HepG2 (cell line): ENCODE data around the gene AXIN1. TPM values are rescaled to one million over a fixed set of nuclear protein-coding genes. Genes with fewer than 3 reads are reported as not detected.

Source experiments
- ATAC-seq: fragments of 200-7000 bp; cut with Tn5 transposase; 3 replicates; pipeline ENCODE4 v1.9.1; 2020; ENCODE audit warnings: mild to moderate bottlenecking, moderate library complexity
- BruUV-seq: library from RNA; stranded (reverse); fragments of 400-500 nt; replicated peaks from 2 replicates; lab custom pipeline; 2021; lab: Mats Ljungman, UMichigan
- CTCF ChIA-PET: fragments of 300-600 bp; formaldehyde crosslinking; extraction: SDS; loops from one replicate; lab custom pipeline; 2021; ENCODE audit warnings: low total read pairs, inconsistent platforms, low intra/inter-chr PET ratio; lab: Yijun Ruan, JAX
- POLR2A ChIA-PET: fragments of 350-600 bp; sonication (Branson Sonifier 250); formaldehyde crosslinking; loops from one replicate; lab custom pipeline; 2020; ENCODE audit warnings: antibody characterized with exemption, inconsistent platforms; lab: Yijun Ruan, JAX
- DNase-seq: peaks from one replicate; pipeline ENCODE4 v3.0.0-alpha.2; 2015; ENCODE audit warnings: low spot score
- FAIRE-seq: peaks from 3 replicates; lab custom pipeline; 2011; peaks lifted over from hg19 to GRCh38; lab: Jason Lieb, UNC
- H2AFZ ChIP-seq: one replicate; pipeline ENCODE4 v1.6.1; 2011; ENCODE audit warnings: low read length, inconsistent platforms
- H3K27ac ChIP-seq: fragments of 300-600 bp; 3 replicates; pipeline ENCODE4 v1.8.0; 2011; ENCODE audit warnings: mixed run types, mild to moderate bottlenecking, mixed read lengths, low read length, inconsistent platforms; ENCODE audit not compliant: insufficient read depth; ENCODE audit errors: extremely low read length
- H3K27me3 ChIP-seq, 2 experiments: fragments of 200-600 bp in 1 of 2; 2 replicates in 1 of 2; 3 replicates in 1 of 2; pipeline versions ENCODE4 v1.6.0 to v1.8.0; 2011; ENCODE audit warnings: low read length in 2 of 2, mild to moderate bottlenecking in 2 of 2, moderate library complexity in 2 of 2, inconsistent platforms in 1 of 2; ENCODE audit not compliant: insufficient read depth in 2 of 2, control insufficient read depth in 1 of 2
- H3K36me3 ChIP-seq, 2 experiments: fragments of 200-600 bp in 1 of 2; replicated peaks in 1 of 2; 2 replicates in 1 of 2; 3 replicates in 1 of 2; pipeline versions ENCODE4 v1.5.1 to v1.8.0; 2011; ENCODE audit warnings: low read length in 2 of 2, inconsistent platforms in 1 of 2; ENCODE audit not compliant: insufficient read depth in 2 of 2, control insufficient read depth in 1 of 2
- H3K4me1 ChIP-seq: 2 replicates; pipeline ENCODE4 v1.5.1; 2012; ENCODE audit warnings: low read length, inconsistent platforms; ENCODE audit not compliant: insufficient read depth
- H3K4me2 ChIP-seq: 2 replicates; pipeline ENCODE4 v1.6.0; 2011; ENCODE audit warnings: low read depth, low read length, inconsistent platforms
- H3K4me3 ChIP-seq, 3 experiments: fragments of 200-600 bp in 1 of 3; sonication (generic), shearing (Covaris generic) in 1 of 3; replicated peaks in 1 of 3; 2 replicates each; pipeline ENCODE4 v1.5.1; 2011 to 2016; ENCODE audit warnings: low read length in 3 of 3, inconsistent platforms in 2 of 3, low read depth in 2 of 3, mild to moderate bottlenecking in 2 of 3, control low read depth in 1 of 3, mixed read lengths in 1 of 3; ENCODE audit not compliant: insufficient read depth in 1 of 3
- H3K79me2 ChIP-seq: one replicate; pipeline ENCODE4 v1.6.1; 2011; ENCODE audit warnings: low read length, inconsistent platforms; ENCODE audit not compliant: insufficient read depth
- H3K9ac ChIP-seq: 2 replicates; pipeline ENCODE4 v1.6.0; 2011; ENCODE audit warnings: mild to moderate bottlenecking, low read depth, low read length, inconsistent platforms; ENCODE audit not compliant: insufficient read depth
- H3K9me3 ChIP-seq: 2 replicates; pipeline ENCODE4 v1.5.1; 2012; ENCODE audit warnings: mild to moderate bottlenecking, low read length
- H4K20me1 ChIP-seq: 2 replicates; pipeline ENCODE4 v1.6.0; 2011; ENCODE audit warnings: inconsistent platforms, mild to moderate bottlenecking, low read length, moderate library complexity; ENCODE audit not compliant: insufficient read depth
- AHR ChIP-seq: IDR thresholded peaks from 2 replicates; pipeline ENCODE4 v1.6.1; 2018; ENCODE audit warnings: missing genetic modification reagents, missing compliant biosample characterization
- CHD4 ChIP-seq: fragments of 200-600 bp; sonication (generic); IDR thresholded peaks from 2 replicates; pipeline ENCODE4 v1.7.0; 2017; ENCODE audit warnings: mild to moderate bottlenecking, low read length, borderline replicate concordance
- GABPA ChIP-seq, 2 experiments: IDR thresholded peaks; 2 replicates each; pipeline ENCODE4 v1.6.1; 2011 to 2016; ENCODE audit warnings: low read depth in 2 of 2, low read length in 1 of 2, missing biosample characterization in 1 of 2, missing genetic modification characterization in 1 of 2
- KDM2A ChIP-seq: sonication (generic); formaldehyde crosslinking; IDR thresholded peaks from 2 replicates; pipeline ENCODE4 v1.4.0; 2020; ENCODE audit warnings: low read depth, missing genetic modification reagents, borderline replicate concordance
- MAX ChIP-seq: IDR thresholded peaks from 2 replicates; pipeline ENCODE4 v1.6.1; 2012; ENCODE audit warnings: inconsistent platforms
- MTERF4 ChIP-seq: sonication (generic); formaldehyde crosslinking; IDR thresholded peaks from 2 replicates; pipeline ENCODE4 v1.8.0; 2023; ENCODE audit warnings: mild to moderate bottlenecking, missing genetic modification reagents
- NCOA2 ChIP-seq: sonication (generic); formaldehyde crosslinking; IDR thresholded peaks from 2 replicates; pipeline ENCODE4 v1.8.0; 2022; ENCODE audit warnings: inconsistent platforms
- PAX8 ChIP-seq: sonication (generic); formaldehyde crosslinking; IDR thresholded peaks from 2 replicates; pipeline ENCODE4 v1.8.0; 2022; ENCODE audit warnings: mild to moderate bottlenecking, missing genetic modification reagents, borderline replicate concordance
- PHF20 ChIP-seq: sonication (generic); formaldehyde crosslinking; IDR thresholded peaks from 2 replicates; pipeline ENCODE4 v1.5.0; 2020; ENCODE audit warnings: mild to moderate bottlenecking, missing genetic modification reagents
- PITX1 ChIP-seq: sonication (generic); formaldehyde crosslinking; IDR thresholded peaks from 2 replicates; pipeline ENCODE4 v1.5.1; 2020; ENCODE audit warnings: mild to moderate bottlenecking, missing genetic modification reagents
- SALL1 ChIP-seq: sonication (generic); formaldehyde crosslinking; IDR thresholded peaks from 2 replicates; pipeline ENCODE4 v1.8.0; 2022; ENCODE audit warnings: mild to moderate bottlenecking, missing genetic modification reagents
- SAP130 ChIP-seq: IDR thresholded peaks from 2 replicates; pipeline ENCODE4 v1.6.1; 2016; ENCODE audit warnings: low read depth
- SP5 ChIP-seq: IDR thresholded peaks from 2 replicates; pipeline ENCODE4 v1.6.1; 2016; ENCODE audit warnings: low read depth, borderline replicate concordance
- SYNCRIP ChIP-seq: fragments of 200-400 bp; formaldehyde crosslinking; IDR thresholded peaks from 2 replicates; pipeline ENCODE4 v1.6.1; 2018; ENCODE audit warnings: mild to moderate bottlenecking, low read depth, low read length; ENCODE audit not compliant: insufficient read depth
- ZBTB7B ChIP-seq: sonication (generic); formaldehyde crosslinking; IDR thresholded peaks from 2 replicates; pipeline ENCODE4 v1.4.0; 2020; ENCODE audit warnings: missing genetic modification reagents
- ZMYM2 ChIP-seq: sonication (generic); formaldehyde crosslinking; IDR thresholded peaks from 2 replicates; pipeline ENCODE4 v1.8.0; 2022; ENCODE audit warnings: mild to moderate bottlenecking, missing genetic modification reagents
- ZNF3 ChIP-seq: IDR thresholded peaks from 2 replicates; pipeline ENCODE4 v1.7.0; 2017; ENCODE audit warnings: inconsistent platforms
- ZNF512B ChIP-seq: sonication (generic); formaldehyde crosslinking; IDR thresholded peaks from 2 replicates; pipeline ENCODE4 v1.5.1; 2020; ENCODE audit warnings: missing genetic modification reagents, mild to moderate bottlenecking, borderline replicate concordance
- ZNF800 ChIP-seq: sonication (generic); formaldehyde crosslinking; IDR thresholded peaks from 2 replicates; pipeline ENCODE4 v1.4.0; 2020; ENCODE audit warnings: missing genetic modification reagents
- WGBS: methylation state at CpG from one replicate; pipeline ENCODE4 v1.1.6; 2017; ENCODE audit warnings: low lambda C conversion rate; 5-methylcytosine and 5-hydroxymethylcytosine counted together
- in situ Hi-C: cut with HindIII; loops from 2 replicates; pipeline ENCODE4 v1.10.0; 2017; ENCODE audit warnings: low pct_unique_long_range_greater_than_20kb; ENCODE audit not compliant: extremely low pct_ligation_motif_present
- intact Hi-C: fragments of 100-400 bp; cut with micrococcal nuclease; formaldehyde crosslinking; loops from one replicate; pipeline ENCODE4 v1.10.0; 2022; ENCODE audit not compliant: unreplicated experiment
- polyA plus RNA-seq, 8 experiments: library from polyadenylated mRNA; depleted of rRNA in 3 of 8; stranded (reverse) in 7 of 8; unstranded in 1 of 8; fragments of >200 nt; fragmentation: Illumina TruSeq in 4 of 8; extraction: Trizol in 4 of 8; gene quantifications; 2 replicates each; pipeline versions ENCODE4 v1.2.1 to v1.2.3, GENCODE V29; 2011 to 2016; ENCODE audit warnings: low read depth in 4 of 8, missing spikeins in 1 of 8, mixed read lengths in 1 of 8; ENCODE audit not compliant: insufficient read depth in 1 of 8
- total RNA-seq, 5 experiments: library from RNA; depleted of rRNA; stranded (reverse); fragments of >200 nt; fragmentation: Illumina TruSeq; extraction: Trizol; gene quantifications; 2 replicates each; pipeline ENCODE4 v1.2.3, GENCODE V29; 2016; ENCODE audit warnings: low read depth in 1 of 5

Gene AXIN1
- total and polyA plus RNA-seq, 2 of the 13 experiments (the other 11 are each of a cell fraction or from before 2014, with no cell fraction given): 24.0 to 26.0 TPM

GRCh38 chr16:396605-397004 lies 44.1 kb upstream of the AXIN1 start:
- ChIA-PET POLR2A (interaction anchor here (0.9 to 1.7 kb wide), 3 partner anchors 9 to 131 kb away, joined by 3 to 10 read pairs (median 4); partner anchors contain the start of gene CAPN15), CTCF (no interaction called here)
- no peaks in the 10 kb centered on the region for H3K27me3 ChIP-seq
- DNase-seq (peak; percentile 65), ATAC-seq (peak; percentile 28; the same call in 2 of the 3 replicates), FAIRE-seq (peak; percentile 74)
- H3K4me3 ChIP-seq: peak overlapping the region; percentile 60 to 81 (median 81)
- peaks cover 0 to 4% of the 10 kb centered on the region in 2 experiments; a peak in 2 of 5 replicates for H3K36me3 ChIP-seq
- H4K20me1 ChIP-seq: no peaks in the 10 kb centered on the region
- peaks cover 37% of the 10 kb centered on the region for H3K4me1 ChIP-seq
- no peak overlapping the region for H2AFZ ChIP-seq
- WGBS: 0% methylated on average over 11 of the region's 22 CpGs
- H3K9ac ChIP-seq: peak overlapping the region; percentile 88
- in situ Hi-C loops (loop anchor here (5.0 kb wide), 1 partner anchor 101 kb away; no protein-coding TSS in a partner anchor), intact Hi-C loops (no loop called here)
- H3K4me2 ChIP-seq: peak overlapping the region; percentile 99
- peaks cover 14% of the 10 kb centered on the region for H3K79me2 ChIP-seq
- no peaks in the 10 kb centered on the region for H3K9me3 ChIP-seq
- no TSS peak for BruUV-seq
- H3K27ac ChIP-seq: peak overlapping the region; percentile 94
- TF ChIP-seq CHD4 (0 out of 2 replicates have a peak, but pooled peaks have one; percentile 40), PHF20 (CRISPR knock-in tag) (peak; percentile 22; the same call in 1 of the 2 replicates), SYNCRIP (no peak), ZNF800 (CRISPR knock-in tag) (0 out of 2 replicates have a peak, but pooled peaks have one; percentile 44), ZMYM2 (CRISPR knock-in tag) (peak; percentile 60; the same call in 1 of the 2 replicates), GABPA (IDR thresholded peaks at IDR 0.05; ENCODE audit: low read depth, low read length) (no peak), GABPA (CRISPR knock-in tag; IDR thresholded peaks at IDR 0.05; ENCODE audit: low read depth) (no peak), PAX8 (no peak), MTERF4 (CRISPR knock-in tag) (no peak), AHR (CRISPR knock-in tag) (0 out of 2 replicates have a peak, but pooled peaks have one; percentile 53), ZNF512B (0 out of 2 replicates have a peak, but pooled peaks have one; percentile 49), ZBTB7B (peak; percentile 71; the same call in 1 of the 2 replicates), NCOA2 (CRISPR knock-in tag) (0 out of 2 replicates have a peak, but pooled peaks have one; percentile 23), SAP130 (CRISPR knock-in tag) (peak; percentile 54), MAX (peak; percentile 72), ZNF3 (CRISPR knock-in tag) (0 out of 2 replicates have a peak, but pooled peaks have one; percentile 33), KDM2A (CRISPR knock-in tag) (peak; percentile 69), PITX1 (CRISPR knock-in tag) (peak; percentile 49; the same call in 1 of the 2 replicates), SP5 (CRISPR knock-in tag) (0 out of 2 replicates have a peak, but pooled peaks have one; percentile 19), SALL1 (peak; percentile 53)
